ENCODE results near the gene DCAF5.

DCAF5 gene

DNA sequence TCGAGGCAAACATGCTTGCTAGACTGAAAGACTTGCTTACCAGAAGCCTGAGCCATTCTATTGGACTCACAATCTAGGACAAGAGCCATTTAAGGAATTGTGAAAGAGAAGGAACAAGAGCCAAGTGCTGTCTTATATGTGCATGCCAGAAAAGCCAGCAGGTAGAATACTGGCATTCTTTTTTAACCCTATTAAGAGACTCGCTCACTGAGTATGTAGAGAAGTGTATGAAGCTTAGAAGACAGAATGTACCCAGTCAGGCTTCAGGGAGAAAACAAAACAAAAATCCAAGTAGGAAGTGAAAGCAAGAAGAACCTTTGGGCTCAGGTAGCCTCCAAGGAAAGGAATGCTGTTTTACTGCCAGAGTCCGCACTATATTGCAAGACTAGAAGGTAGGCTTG lies 65.9 kb downstream of the DCAF5 start:
- H3K4me3 ChIP-seq (ENCODE audit: low read depth, low read length), result no peak overlapping the region
- DNase-seq (ENCODE audit: low read depth, low spot score), result peak; percentile 45
- no peak for TF ChIP-seq CTCF (IDR thresholded peaks at IDR 0.05; ENCODE audit: low read depth, low read length)
- in situ Hi-C loops (cut with HindIII; ENCODE audit: low sequenced_read_pairs), result no loop called here

- no peak overlapping the region for H3K4me3 ChIP-seq (ENCODE audit: low read depth, low read length)
- no peak for TF ChIP-seq CTCF (IDR thresholded peaks at IDR 0.05; ENCODE audit: low read depth, low read length)
These were observed 66.4 kb downstream of the DCAF5 start for GRCh38 chr14:69086537-69086936.

DNA sequence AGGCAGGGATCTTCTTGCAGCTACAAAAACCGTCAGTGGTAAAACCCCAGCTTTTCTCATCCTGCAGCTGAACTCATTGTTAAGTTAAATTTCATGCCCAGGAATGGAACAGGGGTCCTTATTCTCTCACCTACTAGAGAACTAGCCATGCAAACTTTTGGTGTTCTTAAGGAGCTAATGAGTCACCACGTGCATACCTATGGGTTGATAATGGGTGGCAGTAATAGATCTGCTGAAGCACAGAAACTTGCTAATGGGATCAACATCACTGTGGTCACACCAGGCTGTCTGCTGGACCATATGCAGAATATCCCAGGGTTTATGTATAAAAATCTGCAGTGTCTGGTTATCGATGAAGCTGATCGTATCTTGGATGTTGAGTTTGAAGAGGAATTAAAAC lies 68.9 kb downstream of the DCAF5 start:
- H3K4me3 ChIP-seq (ENCODE audit: low read depth, low read length), result no peak overlapping the region
- in situ Hi-C loops (cut with HindIII; ENCODE audit: low sequenced_read_pairs), result no loop called here
- no peak for TF ChIP-seq CTCF (IDR thresholded peaks at IDR 0.05; ENCODE audit: low read depth, low read length)
- no peak for DNase-seq (ENCODE audit: low read depth, low spot score)

More at GRCh38 chr14:69086537-69086936, 66.4 kb downstream of the DCAF5 start:
- DNase-seq (ENCODE audit: low read depth, low spot score), result no peak
- in situ Hi-C loops (cut with HindIII; ENCODE audit: low sequenced_read_pairs), result no loop called here

- H3K4me3 ChIP-seq (ENCODE audit: low read depth, low read length), result no peak overlapping the region
- no peak for TF ChIP-seq CTCF (IDR thresholded peaks at IDR 0.05; ENCODE audit: low read depth, low read length)
- DNase-seq (ENCODE audit: low read depth, low spot score), result no peak
- in situ Hi-C loops (cut with HindIII; ENCODE audit: low sequenced_read_pairs), result no loop called here
These were observed 69.7 kb downstream of the DCAF5 start for GRCh38 chr14:69083181-69083580.

DNA sequence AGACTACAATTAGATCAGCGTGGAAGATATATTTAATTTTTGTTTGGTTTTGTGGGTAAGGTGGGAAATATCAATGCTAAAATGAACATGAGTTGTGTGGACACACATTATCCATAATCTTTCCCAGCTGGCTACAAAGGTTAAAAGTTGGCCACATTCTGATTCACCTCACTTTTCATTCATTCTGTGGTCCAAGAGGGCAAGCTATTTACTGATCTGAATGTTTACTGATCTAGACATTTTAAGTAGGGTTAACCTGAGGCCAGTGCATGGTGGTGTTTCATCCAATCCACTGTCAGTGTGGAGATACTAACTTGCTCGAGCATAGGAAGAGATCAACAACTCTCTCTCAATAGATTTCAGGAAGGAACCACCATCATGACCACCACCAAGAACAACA lies 71.6 kb downstream of the DCAF5 start:
- in situ Hi-C loops (cut with HindIII; ENCODE audit: low sequenced_read_pairs), result no loop called here
- no peak for TF ChIP-seq CTCF (IDR thresholded peaks at IDR 0.05; ENCODE audit: low read depth, low read length)
- DNase-seq (ENCODE audit: low read depth, low spot score), result no peak
- H3K4me3 ChIP-seq (ENCODE audit: low read depth, low read length), result no peak overlapping the region

DNA sequence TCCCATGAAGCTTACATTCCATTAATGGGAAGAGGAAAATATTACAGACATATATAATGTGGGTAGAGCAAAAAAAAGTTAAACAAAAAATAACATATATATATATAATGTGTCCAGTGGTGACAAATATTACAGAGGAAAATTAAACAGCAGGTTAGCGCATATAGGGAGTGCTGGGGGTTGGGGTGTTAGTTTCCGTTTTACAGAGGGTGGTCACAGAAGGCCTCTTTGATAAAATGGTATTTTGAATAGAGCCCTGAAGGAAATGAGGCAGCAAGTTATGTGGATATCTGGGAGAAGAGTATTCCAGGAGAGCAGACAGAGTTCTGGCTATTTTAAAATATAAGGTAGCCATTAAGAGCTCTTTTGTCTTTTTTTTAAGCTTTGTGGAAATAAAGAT lies 73.2 kb downstream of the DCAF5 start:
- in situ Hi-C loops (cut with HindIII; ENCODE audit: low sequenced_read_pairs), result no loop called here
- TF ChIP-seq CTCF (IDR thresholded peaks at IDR 0.05; ENCODE audit: low read depth, low read length), result no peak
- no peak overlapping the region for H3K4me3 ChIP-seq (ENCODE audit: low read depth, low read length)
- DNase-seq (ENCODE audit: low read depth, low spot score), result no peak

- in situ Hi-C loops (cut with HindIII; ENCODE audit: low sequenced_read_pairs), result no loop called here
- no peak overlapping the region for H3K4me3 ChIP-seq (ENCODE audit: low read depth, low read length)
- DNase-seq (ENCODE audit: low read depth, low spot score), result peak; percentile 90
- TF ChIP-seq CTCF (IDR thresholded peaks at IDR 0.05; ENCODE audit: low read depth, low read length), result no peak
These were observed 73.7 kb downstream of the DCAF5 start for GRCh38 chr14:69079188-69079742.
